SU-DHL-6 (cell line): ENCODE data around the gene NCOA4.

ENCODE experiments used
- H2AFZ ChIP-seq: fragments of 200-600 bp; sonication (generic); 2 replicates; pipeline ENCODE4 v1.6.1; 2014; ENCODE audit warnings: low read depth, mild to moderate bottlenecking, moderate library complexity, mixed read lengths, antibody characterized with exemption, low read length; ENCODE audit not compliant: severe bottlenecking
- H3F3A ChIP-seq: fragments of 200-600 bp; shearing (Covaris generic); 2 replicates; pipeline ENCODE4 v1.6.0; 2016; ENCODE audit warnings: antibody characterized with exemption, mild to moderate bottlenecking; ENCODE audit not compliant: insufficient read depth
- H3K27ac ChIP-seq: fragments of 200-600 bp; sonication (generic); 2 replicates; pipeline ENCODE4 v1.5.1; 2016; ENCODE audit warnings: low read depth, mild to moderate bottlenecking, low read length, moderate library complexity, mixed read lengths
- H3K27me3 ChIP-seq: fragments of 200-600 bp; sonication (generic), shearing (Covaris generic); 2 replicates; pipeline ENCODE4 v1.6.0; 2014; ENCODE audit warnings: mild to moderate bottlenecking, low read length
- H3K36me3 ChIP-seq: fragments of 200-600 bp; sonication (generic); 2 replicates; pipeline ENCODE4 v1.6.1; 2014; ENCODE audit warnings: mild to moderate bottlenecking, low read length, mixed read lengths
- H3K4me2 ChIP-seq: fragments of 300-600, 200-600 bp; shearing (Covaris generic), sonication (generic); 2 replicates; pipeline ENCODE4 v1.6.0; 2014; ENCODE audit warnings: low read length, low read depth, mild to moderate bottlenecking; ENCODE audit not compliant: poor library complexity, severe bottlenecking
- H3K4me3 ChIP-seq: fragments of 200-600 bp; sonication (generic); 2 replicates; pipeline ENCODE4 v1.5.1; 2014; ENCODE audit warnings: antibody characterized with exemption, low read length, mild to moderate bottlenecking, mixed read lengths; ENCODE audit not compliant: insufficient read depth, poor library complexity, severe bottlenecking
- H3K79me2 ChIP-seq: fragments of 200-600 bp; sonication (generic); 2 replicates; pipeline ENCODE4 v1.6.1; 2014; ENCODE audit warnings: mild to moderate bottlenecking, low read length, moderate library complexity; ENCODE audit not compliant: insufficient read depth
- H3K9ac ChIP-seq: fragments of 200-600 bp; sonication (generic); 2 replicates; pipeline ENCODE4 v1.7.0; 2014; ENCODE audit warnings: mild to moderate bottlenecking, low read length
- H3K9me2 ChIP-seq: fragments of 200-600 bp; sonication (generic); replicated peaks from 2 replicates; pipeline ENCODE4 v1.6.1; 2014; ENCODE audit warnings: low read length; ENCODE audit not compliant: insufficient read depth
- H3K9me3 ChIP-seq: fragments of 200-600 bp; sonication (generic); 2 replicates; pipeline ENCODE4 v1.6.1; 2014; ENCODE audit warnings: low read length, mixed read lengths; ENCODE audit not compliant: insufficient read depth
- H4K20me1 ChIP-seq: fragments of 200-600 bp; sonication (generic); 2 replicates; pipeline ENCODE4 v1.6.1; 2014; ENCODE audit warnings: low read depth, mild to moderate bottlenecking, antibody characterized with exemption, low read length, moderate library complexity, mixed read lengths
- CTCF ChIP-seq: fragments of 200-600 bp; sonication (generic); IDR thresholded peaks from one replicate; pipeline ENCODE4 v1.5.1; 2017; ENCODE audit warnings: antibody characterized with exemption, mild to moderate bottlenecking, low read length, moderate library complexity; ENCODE audit not compliant: insufficient read depth, poor library complexity, severe bottlenecking
- EZH2phosphoT487 ChIP-seq: fragments of 200-600 bp; sonication (generic), shearing (Covaris generic); conservative IDR thresholded peaks from 2 replicates; pipeline ENCODE4 v1.6.1; 2018; ENCODE audit warnings: mild to moderate bottlenecking, antibody characterized with exemption, low read length, moderate library complexity, mixed read lengths

Gene NCOA4

DNA sequence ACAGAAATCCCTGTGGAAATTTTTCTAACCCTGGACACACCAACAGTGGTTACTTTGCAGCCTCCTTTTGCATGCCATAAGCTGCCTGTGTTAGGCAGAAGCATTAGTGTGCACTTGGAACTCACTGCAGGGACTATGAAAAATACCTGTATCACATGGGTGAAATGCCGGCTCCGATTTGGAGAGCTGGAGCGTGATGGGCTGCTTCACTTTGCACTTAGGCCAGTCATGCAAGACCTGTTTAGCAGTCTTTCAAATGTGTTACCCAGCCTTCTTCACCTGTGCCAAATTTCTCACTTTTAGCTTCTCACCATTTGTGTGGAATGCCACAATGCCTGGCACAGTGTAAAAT lies 11.3 kb downstream of the NCOA4 start:
- Histone ChIP-seq H4K20me1 (peaks cover 11% of the 10 kb centered on the region), H3K4me2 (no peak overlapping the region), H3K4me3 (no peak overlapping the region), H3F3A (no peaks in the 10 kb centered on the region), H3K36me3 (peaks cover 9% of the 10 kb centered on the region), H3K79me2 (peaks cover 89% of the 10 kb centered on the region), H3K9me3 (no peaks in the 10 kb centered on the region), H2AFZ (no peak overlapping the region), H3K9ac (no peak overlapping the region), H3K27ac (no peak overlapping the region), H3K27me3 (no peaks in the 10 kb centered on the region), H3K9me2 (no peaks in the 10 kb centered on the region)
- TF ChIP-seq EZH2phosphoT487 = no peak
- no peak for TF ChIP-seq CTCF

- no peaks in the 10 kb centered on the region for H3F3A ChIP-seq
- no peak overlapping the region for H2AFZ ChIP-seq
- no peaks in the 10 kb centered on the region for H3K9me2 ChIP-seq
- no peaks in the 10 kb centered on the region for H3K27me3 ChIP-seq
- no peak overlapping the region for H3K9ac ChIP-seq
- H4K20me1 ChIP-seq = peaks cover 7% of the 10 kb centered on the region; the same call in 1 of the 2 replicates
- H3K79me2 ChIP-seq = peaks cover 84% of the 10 kb centered on the region
- no peak overlapping the region for H3K27ac ChIP-seq
- H3K9me3 ChIP-seq = no peaks in the 10 kb centered on the region
- H3K4me2 ChIP-seq = no peak overlapping the region
- no peak overlapping the region for H3K4me3 ChIP-seq
- no peak for TF ChIP-seq CTCF
- no peak for TF ChIP-seq EZH2phosphoT487
- peaks cover 13% of the 10 kb centered on the region for H3K36me3 ChIP-seq
Observed at GRCh38 chr10:46018453-46019176, 11.8 kb downstream of the NCOA4 start.

GRCh38 chr10:46017733-46018132 lies 12.7 kb downstream of the NCOA4 start:
- Histone ChIP-seq H3K4me2 (no peak overlapping the region), H4K20me1 (peaks cover 3% of the 10 kb centered on the region; the same call in 1 of the 2 replicates), H3K9me3 (no peaks in the 10 kb centered on the region), H3K4me3 (no peak overlapping the region), H3F3A (peaks cover under 1% of the 10 kb centered on the region; the same call in 1 of the 2 replicates), H3K36me3 (peaks cover 20% of the 10 kb centered on the region), H3K9me2 (no peaks in the 10 kb centered on the region), H3K27ac (no peak overlapping the region), H2AFZ (no peak overlapping the region), H3K27me3 (no peaks in the 10 kb centered on the region), H3K79me2 (peaks cover 75% of the 10 kb centered on the region), H3K9ac (no peak overlapping the region)
- no peak for TF ChIP-seq EZH2phosphoT487
- no peak for TF ChIP-seq CTCF
